B cell (primary cell): ENCODE measurements around the gene ACOXL.

ENCODE experiments used
- CTCF ChIP-seq: fragments of 200-600 bp; IDR thresholded peaks from one replicate; pipeline ENCODE4 v1.8.0; 2022; ENCODE audit warnings: antibody characterized with exemption, mild to moderate bottlenecking
- EZH2 ChIP-seq: IDR thresholded peaks from 2 replicates; pipeline ENCODE4 v1.6.1; 2012; ENCODE audit warnings: borderline replicate concordance, low read depth, mild to moderate bottlenecking, moderate library complexity, low read length; ENCODE audit not compliant: insufficient read depth, poor library complexity, severe bottlenecking

GRCh38 chr2:111015283-111015995, 283.1 kb downstream of the ACOXL start:
- TF ChIP-seq CTCF = no peak
- no peak for TF ChIP-seq EZH2
